KOPT-K1 (cell line): Measurements from ENCODE around the gene COPE.

Experiments
- H3K27ac ChIP-seq: fragments of 200-600 bp; sonication (generic); 2 replicates; pipeline ENCODE4 v1.5.1; 2016; ENCODE audit warnings: antibody characterized with exemption, mild to moderate bottlenecking, low read depth, low read length; ENCODE audit not compliant: poor library complexity, severe bottlenecking
- H3K36me3 ChIP-seq: fragments of 200-600 bp; sonication (generic); 2 replicates; pipeline ENCODE4 v1.5.1; 2017; ENCODE audit warnings: antibody characterized with exemption, mild to moderate bottlenecking, low read length, moderate library complexity; ENCODE audit not compliant: insufficient read depth
- H3K9me3 ChIP-seq: fragments of 200-600 bp; sonication (generic); 2 replicates; pipeline ENCODE4 v1.5.1; 2017; ENCODE audit warnings: antibody characterized with exemption, low read length, mild to moderate bottlenecking; ENCODE audit not compliant: insufficient read depth, poor library complexity, severe bottlenecking

COPE gene

DNA sequence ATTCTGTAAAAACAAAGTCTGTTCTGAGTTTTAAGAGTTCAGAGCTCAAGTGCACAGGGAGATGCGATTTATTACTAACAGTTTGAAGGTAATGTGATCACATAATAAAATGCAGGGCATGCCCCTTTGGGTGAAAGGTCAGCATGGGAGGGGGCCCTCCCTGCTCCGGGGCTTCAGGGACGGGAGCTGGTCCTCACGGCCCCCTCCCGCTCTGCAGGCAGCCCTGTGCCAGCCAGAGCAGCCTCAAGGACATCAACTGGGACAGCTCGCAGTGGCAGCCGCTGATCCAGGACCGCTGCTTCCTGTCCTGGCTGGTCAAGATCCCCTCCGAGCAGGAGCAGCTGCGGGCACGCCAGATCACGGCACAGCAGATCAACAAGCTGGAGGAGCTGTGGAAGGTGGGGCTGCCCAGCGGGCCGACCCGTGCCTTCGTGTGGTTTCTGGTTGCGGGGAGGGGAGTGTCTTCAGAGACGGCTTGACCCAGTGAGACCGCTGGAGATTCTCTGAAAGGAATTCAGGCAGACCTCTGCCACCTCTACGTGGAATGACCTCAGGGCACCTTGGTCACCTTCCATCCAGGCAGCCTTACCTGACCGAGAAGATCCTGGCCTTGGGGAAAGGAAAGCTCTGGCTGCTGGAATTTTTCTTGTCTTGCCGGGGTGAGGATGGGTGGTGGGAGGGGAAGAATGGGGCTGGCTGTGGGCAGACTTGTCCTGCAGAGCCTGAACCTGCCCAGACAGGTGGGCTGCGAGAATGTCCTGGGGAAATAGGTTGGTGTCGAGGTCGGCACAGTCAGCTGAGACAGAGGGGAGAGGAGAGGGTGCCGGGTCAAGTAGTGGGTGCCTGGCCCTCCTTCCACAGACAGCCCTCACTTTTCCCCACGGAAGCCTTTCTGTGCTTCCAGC is 68.5 kb downstream of the COPE start:
- peaks cover 99% of the 10 kb centered on the region for H3K36me3 ChIP-seq
- H3K9me3 ChIP-seq: no peaks in the 10 kb centered on the region
- no peak overlapping the region for H3K27ac ChIP-seq

DNA sequence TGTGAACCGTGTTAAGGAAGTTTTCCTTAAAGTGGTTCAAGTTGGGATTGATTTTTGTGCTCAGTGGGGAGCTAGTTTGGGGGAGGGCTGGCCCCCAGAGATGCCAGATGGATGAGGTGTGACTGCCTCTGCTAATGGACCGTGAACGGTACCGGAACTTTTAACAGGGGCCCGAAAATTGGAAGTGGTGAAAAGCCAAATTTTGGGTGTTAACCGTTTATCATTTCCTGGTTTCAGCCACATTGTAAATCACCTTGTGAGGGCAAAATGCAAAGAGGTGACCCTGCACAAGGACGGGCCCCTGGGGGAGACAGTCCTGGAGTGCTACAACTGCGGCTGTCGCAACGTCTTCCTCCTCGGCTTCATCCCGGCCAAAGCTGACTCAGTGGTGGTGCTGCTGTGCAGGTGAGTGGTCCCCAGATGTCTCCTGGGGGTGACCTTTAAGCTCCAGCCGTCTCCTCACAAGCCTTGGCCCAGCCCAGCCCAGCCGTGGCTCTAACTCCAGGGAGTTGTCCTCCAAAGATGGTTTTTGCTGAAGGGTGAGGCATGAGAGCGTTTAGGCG is 69.3 kb downstream of the COPE start:
- H3K36me3 ChIP-seq: peaks cover 99% of the 10 kb centered on the region
- no peak overlapping the region for H3K27ac ChIP-seq
- H3K9me3 ChIP-seq: no peaks in the 10 kb centered on the region
